ENCODE data around the gene SUDS3. TPM values are rescaled to one million over a fixed set of nuclear protein-coding genes. Genes with fewer than 3 reads are reported as not detected.

The SUDS3 gene
- total RNA-seq, 1 donor from 2014 or later, result 23.8 TPM

- intact Hi-C loops (cut with micrococcal nuclease), result no loop called here
Measured at GRCh38 chr12:118436002-118436730, 59.8 kb downstream of the SUDS3 start.

GRCh38 chr12:118436986-118437385, 60.6 kb downstream of the SUDS3 start:
- intact Hi-C loops (cut with micrococcal nuclease), result no loop called here

GRCh38 chr12:118439068-118439467, 62.7 kb downstream of the SUDS3 start:
- intact Hi-C loops (cut with micrococcal nuclease), result no loop called here

GRCh38 chr12:118446247-118446646, 69.9 kb downstream of the SUDS3 start:
- intact Hi-C loops (cut with micrococcal nuclease), result no loop called here

GRCh38 chr12:118447181-118447580, 70.8 kb downstream of the SUDS3 start:
- intact Hi-C loops (cut with micrococcal nuclease), result no loop called here

- intact Hi-C loops (cut with micrococcal nuclease), result no loop called here
Measured at GRCh38 chr12:118448341-118448740, 72.0 kb downstream of the SUDS3 start.

GRCh38 chr12:118455327-118455726, 79.0 kb downstream of the SUDS3 start:
- intact Hi-C loops (cut with micrococcal nuclease), result no loop called here

- intact Hi-C loops (cut with micrococcal nuclease), result no loop called here
Measured at GRCh38 chr12:118456741-118457140, 80.4 kb downstream of the SUDS3 start.

GRCh38 chr12:118459110-118459509, 82.8 kb downstream of the SUDS3 start:
- intact Hi-C loops (cut with micrococcal nuclease), result no loop called here

- intact Hi-C loops (cut with micrococcal nuclease), result no loop called here
Measured at GRCh38 chr12:118463677-118464076, 87.3 kb downstream of the SUDS3 start.

- intact Hi-C loops (cut with micrococcal nuclease), result no loop called here
Measured at GRCh38 chr12:118465706-118466105, 89.4 kb downstream of the SUDS3 start.

Other genes with a start within 250 kb of the SUDS3 start
- gene PEBP1, start 240.4 kb upstream of the SUDS3 start, total RNA-seq, result 113 and 119 TPM in 2 replicates
- gene TAOK3, start 3.6 kb upstream of the SUDS3 start, total RNA-seq, result 61.6 and 65.9 TPM in 2 replicates